Hematopoietic multipotent progenitor cell treated with erythropoietin and hydrocortisone succinate and interleukin-3 and kit ligand, for 15 days (in vitro differentiated cells): ENCODE measurements around the gene SIAH2.
A peak's percentile ranks its signal among the peaks of the same experiment; 100 is the strongest.

Source experiments
- DNase-seq: peaks from one replicate; pipeline ENCODE4 v3.0.0-alpha.2; 2015; ENCODE audit warnings: low spot score

Gene SIAH2

DNA sequence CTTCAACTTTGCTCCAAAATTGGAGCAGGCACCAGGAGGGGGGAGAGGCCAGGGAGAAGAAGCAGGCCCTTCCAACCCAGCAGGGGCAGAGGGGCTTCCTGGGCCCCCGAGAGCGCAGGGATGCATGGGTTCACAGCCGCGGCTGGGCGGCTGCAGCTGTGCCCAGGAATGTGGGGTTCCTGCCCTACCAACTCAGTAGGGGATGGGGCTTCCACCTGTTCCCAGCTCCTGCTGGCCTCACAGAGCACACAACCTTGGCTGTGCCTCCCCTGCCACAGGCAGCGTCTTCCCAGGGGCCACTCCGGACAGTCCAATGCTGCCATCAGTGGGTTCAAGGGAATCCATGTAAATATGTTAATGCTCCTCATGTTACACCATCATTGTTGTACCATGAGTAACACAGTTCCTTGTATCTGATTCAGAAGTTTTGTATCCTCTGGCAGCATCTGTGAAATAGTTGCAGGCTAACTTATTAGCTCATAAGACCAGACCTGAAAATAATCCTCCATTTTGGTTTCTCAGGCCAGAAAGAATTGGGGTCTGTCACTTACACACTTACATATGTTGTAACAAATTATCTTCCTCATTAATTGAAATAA lies 12.1 kb upstream of the SIAH2 start:
- no peak for DNase-seq

- DNase-seq, result no peak
Measured at GRCh38 chr3:150773616-150774192, 10.7 kb upstream of the SIAH2 start.

DNA sequence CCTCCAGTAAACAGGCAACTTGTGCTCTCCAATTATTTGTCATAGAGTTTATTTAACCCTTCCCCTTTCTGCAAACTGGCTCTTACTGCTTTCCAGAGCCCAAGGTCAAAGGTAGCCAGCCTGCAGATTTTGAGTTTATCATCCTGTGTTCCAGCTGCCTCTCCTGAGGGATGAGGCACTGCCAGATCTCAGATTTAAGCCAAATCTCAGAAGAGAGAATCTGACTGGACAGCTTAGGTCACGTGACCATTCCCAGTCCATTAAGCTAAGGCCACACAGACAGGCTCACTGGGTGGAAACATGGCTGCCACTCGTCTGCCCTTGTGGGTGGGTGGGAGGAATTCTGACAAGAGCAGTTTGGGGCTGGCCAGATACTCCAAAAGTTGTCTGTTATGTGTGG lies 8.6 kb upstream of the SIAH2 start:
- no peak for DNase-seq

DNA sequence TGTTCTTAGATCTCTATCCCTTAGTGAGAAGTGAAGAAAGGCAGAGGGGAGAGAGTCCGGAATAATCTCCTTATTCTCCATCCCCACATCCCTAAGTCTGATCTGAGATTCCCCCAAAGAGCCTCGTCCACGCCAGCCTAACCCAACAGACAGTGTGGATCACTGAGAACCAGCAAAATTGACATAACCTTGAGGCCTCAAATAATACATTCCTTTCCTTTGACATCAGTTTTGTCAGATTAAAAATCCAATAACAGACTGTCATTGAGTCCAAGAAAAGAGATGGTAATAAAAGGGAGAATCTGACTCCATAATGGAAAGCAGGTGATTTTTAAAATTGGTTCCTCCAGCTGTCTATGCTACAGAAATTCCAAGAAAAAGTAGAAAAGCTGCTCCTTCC lies 7.7 kb upstream of the SIAH2 start:
- no peak for DNase-seq

- no peak for DNase-seq
Measured at GRCh38 chr3:150766742-150767141, 3.8 kb upstream of the SIAH2 start.

- no peak for DNase-seq
Measured at GRCh38 chr3:150765949-150766720, 3.2 kb upstream of the SIAH2 start.

GRCh38 chr3:150764967-150765366 lies 2.0 kb upstream of the SIAH2 start:
- no peak for DNase-seq

DNA sequence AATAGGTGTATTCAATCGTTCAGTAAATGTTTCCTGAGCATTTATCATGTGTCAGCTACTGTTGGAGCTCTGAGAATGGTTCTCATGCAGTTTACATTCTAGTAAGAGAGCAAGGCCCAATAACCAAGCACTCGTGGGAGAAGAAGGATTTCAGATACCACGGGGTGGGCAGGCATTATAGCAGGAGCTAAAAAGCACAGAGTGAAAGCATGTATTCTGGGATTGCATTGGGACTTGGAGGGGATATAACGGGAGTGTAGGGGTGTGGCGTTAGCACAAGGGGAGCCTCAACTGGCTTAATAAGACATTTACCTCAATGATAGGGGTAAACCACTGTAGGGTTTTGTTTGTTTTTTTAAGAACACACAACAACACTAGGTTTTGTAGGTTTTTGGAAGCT lies 1.6 kb upstream of the SIAH2 start:
- peak; percentile 56 for DNase-seq

DNA sequence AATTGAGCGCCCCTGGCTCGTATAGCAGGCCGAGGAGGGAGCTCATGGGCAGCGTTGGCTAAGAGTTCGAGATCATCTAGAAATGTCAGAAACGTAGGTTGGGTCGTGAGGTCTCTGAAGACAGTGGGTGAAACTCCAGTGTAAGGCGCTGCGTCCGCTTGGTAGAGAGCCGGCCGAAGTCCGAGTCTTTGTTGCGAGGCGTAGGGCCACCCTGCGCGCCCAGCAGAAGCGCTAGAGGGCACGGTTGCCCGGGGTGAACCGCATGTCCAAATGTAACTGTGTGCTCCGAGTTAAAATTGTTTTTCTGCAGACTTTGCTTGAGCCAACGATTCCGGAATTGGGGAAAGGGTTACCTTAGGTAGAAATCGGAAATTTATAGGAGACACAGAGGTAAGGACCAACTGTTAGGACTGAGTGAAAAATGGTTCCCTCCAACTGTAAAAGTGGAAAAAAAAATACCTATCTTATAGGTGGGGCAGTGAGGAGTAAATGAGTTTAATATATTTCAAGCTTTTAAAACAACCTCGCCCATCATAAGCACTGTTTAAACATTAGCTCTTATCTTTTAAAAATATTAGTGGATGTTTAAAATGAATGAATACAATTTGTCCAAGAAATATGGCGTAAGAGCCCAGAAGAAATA lies 993 bp upstream of the SIAH2 start:
- peak; percentile 73 for DNase-seq

GRCh38 chr3:150762662-150763121 lies 277 bp downstream of the SIAH2 start:
- no peak for DNase-seq

GRCh38 chr3:150761831-150762661 lies 923 bp downstream of the SIAH2 start:
- DNase-seq, result peak; percentile 67

GRCh38 chr3:150760431-150761200 lies 2.4 kb downstream of the SIAH2 start:
- peak; percentile 52 for DNase-seq

DNA sequence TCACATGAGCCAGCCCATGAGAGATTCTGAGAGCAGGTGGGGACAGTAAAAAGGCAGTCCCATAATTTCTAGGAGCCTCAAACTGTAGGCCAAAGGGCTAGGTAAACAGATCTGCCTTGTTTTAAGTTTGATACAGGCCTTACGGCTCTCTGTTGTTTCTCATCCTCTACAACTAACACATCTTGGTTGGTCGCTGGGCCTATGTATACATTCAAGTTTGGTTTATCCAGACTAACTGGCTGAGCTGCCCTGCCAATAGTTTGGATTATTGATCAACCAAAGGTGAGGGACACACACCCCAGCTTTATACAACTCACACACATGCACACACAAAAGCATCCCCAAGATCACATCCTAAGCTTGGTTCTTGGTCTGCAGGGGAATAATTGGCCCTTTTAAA lies 3.0 kb downstream of the SIAH2 start:
- DNase-seq, result no peak

DNA sequence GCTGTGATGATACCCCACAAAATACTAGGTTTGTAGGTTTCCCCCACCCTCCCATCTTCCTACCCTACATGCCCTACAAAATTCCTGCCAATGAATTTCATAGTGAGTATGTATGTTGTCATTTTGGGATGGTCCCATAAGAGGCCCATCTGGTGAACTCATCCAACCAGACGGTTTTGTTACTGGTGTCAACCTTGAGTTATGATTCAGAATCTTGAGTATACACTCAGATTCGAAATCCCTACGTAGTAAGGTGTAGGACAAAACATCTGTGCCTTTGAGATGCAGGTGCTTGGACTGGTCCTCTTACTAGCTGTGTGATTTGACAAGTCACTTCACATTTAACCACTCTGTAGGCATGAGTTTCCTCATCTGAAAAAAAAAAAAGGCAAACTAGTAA lies 3.6 kb downstream of the SIAH2 start:
- DNase-seq, result no peak

- no peak for DNase-seq
Measured at GRCh38 chr3:150757768-150758167, 5.2 kb downstream of the SIAH2 start.

GRCh38 chr3:150757364-150757763 lies 5.6 kb downstream of the SIAH2 start:
- DNase-seq, result no peak

- DNase-seq, result no peak
Measured at GRCh38 chr3:150756491-150757059, 6.4 kb downstream of the SIAH2 start.

DNA sequence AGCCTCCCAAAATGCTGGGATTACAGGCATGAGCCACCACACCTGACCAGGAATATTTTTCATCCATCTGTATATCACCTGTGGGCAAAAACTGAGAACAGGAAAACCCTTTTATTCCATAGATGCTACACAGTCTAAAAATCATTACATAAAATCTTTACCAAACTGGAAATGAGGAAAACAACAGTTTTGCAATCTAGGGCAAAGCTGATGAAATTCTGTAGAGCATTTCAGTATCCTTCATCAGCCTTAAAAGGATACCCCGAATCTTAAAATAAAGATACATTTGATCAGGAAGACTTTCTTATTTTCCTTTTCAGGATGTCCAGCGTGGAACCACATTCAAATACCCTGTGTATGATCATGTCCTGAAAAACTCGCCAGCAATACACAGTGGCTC lies 7.1 kb downstream of the SIAH2 start:
- DNase-seq, result no peak

- DNase-seq, result no peak
Measured at GRCh38 chr3:150754896-150755295, 8.1 kb downstream of the SIAH2 start.

GRCh38 chr3:150751781-150752263 lies 11.1 kb downstream of the SIAH2 start:
- DNase-seq, result no peak

- no peak for DNase-seq
Measured at GRCh38 chr3:150749255-150749654, 13.7 kb downstream of the SIAH2 start.
